Measurements from ENCODE around the gene F2RL3. TPM values are rescaled to one million over a fixed set of nuclear protein-coding genes. Genes with fewer than 3 reads are reported as not detected.

Gene F2RL3
- total RNA-seq, 2 experiments from 2014 or later, result not detected

DNA sequence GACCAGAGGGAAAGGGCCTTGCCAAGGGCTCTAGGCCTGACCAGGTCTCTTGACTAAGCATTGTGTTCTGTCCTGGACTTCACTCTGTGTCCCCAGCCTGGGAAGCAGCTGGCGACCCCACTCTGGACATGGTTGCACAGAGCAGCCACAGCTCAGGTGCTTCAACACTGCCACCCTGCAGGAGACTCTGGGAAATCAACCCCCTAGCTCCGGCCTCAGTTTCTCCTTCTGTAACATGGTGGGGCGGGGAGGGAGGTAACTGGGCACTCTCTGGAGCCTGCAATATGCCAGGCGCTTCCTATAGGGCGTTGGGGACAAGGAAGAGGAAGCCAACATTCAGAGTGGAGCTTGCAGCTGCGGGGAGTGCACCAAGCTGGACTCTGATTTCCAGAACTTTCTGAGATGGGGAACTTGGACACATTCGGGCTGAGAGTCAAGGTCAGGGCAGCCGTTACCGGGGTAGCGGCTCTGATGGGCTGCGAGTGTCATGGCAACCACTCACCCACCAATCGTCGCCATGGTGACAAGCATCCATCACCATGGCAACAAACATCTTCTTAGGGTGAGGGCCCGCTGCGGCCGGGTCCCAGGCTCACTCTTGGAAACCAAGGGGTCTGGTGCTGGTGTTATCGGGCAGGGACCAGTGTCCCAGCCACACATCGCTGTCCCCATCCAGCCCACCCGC, 12.8 kb downstream of the F2RL3 start:
- peaks cover 15% of the 10 kb centered on the region for H3K27me3 Mint-ChIP-seq
- Histone ChIP-seq H3K27ac (ENCODE audit: low read depth in 1 of 2, low read length in 2 of 2) (no peak overlapping the region), H3K4me1 (ENCODE audit: insufficient read depth, low read length) (peaks cover 24% of the 10 kb centered on the region), H3K27me3 (ENCODE audit: control insufficient read depth in 1 of 2, insufficient read depth in 2 of 2, low read length in 2 of 2) (no peaks in the 10 kb centered on the region), H3K36me3 (ENCODE audit: insufficient read depth, low read length) (no peaks in the 10 kb centered on the region), H3K4me3 (ENCODE audit: low read length) (no peak overlapping the region), H3K9me3 (ENCODE audit: control insufficient read depth in 1 of 2, insufficient read depth in 1 of 2, low read length in 2 of 2) (peaks cover 0 to 7% of the 10 kb centered on the region in 2 experiments)
- peak in 1 of 14 experiments; percentile 18 for DNase-seq
- intact Hi-C loops (cut with DNase I, micrococcal nuclease), result no loop called here
- H3K4me3 Mint-ChIP-seq, result no peak overlapping the region
- H3K36me3 Mint-ChIP-seq (ENCODE audit: low read depth), result no peaks in the 10 kb centered on the region
- TF ChIP-seq, protein P1, sequence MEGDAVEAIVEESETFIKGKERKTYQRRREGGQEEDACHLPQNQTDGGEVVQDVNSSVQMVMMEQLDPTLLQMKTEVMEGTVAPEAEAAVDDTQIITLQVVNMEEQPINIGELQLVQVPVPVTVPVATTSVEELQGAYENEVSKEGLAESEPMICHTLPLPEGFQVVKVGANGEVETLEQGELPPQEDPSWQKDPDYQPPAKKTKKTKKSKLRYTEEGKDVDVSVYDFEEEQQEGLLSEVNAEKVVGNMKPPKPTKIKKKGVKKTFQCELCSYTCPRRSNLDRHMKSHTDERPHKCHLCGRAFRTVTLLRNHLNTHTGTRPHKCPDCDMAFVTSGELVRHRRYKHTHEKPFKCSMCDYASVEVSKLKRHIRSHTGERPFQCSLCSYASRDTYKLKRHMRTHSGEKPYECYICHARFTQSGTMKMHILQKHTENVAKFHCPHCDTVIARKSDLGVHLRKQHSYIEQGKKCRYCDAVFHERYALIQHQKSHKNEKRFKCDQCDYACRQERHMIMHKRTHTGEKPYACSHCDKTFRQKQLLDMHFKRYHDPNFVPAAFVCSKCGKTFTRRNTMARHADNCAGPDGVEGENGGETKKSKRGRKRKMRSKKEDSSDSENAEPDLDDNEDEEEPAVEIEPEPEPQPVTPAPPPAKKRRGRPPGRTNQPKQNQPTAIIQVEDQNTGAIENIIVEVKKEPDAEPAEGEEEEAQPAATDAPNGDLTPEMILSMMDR (IDR thresholded peaks at IDR 0.05), result no peak
- no peak for ATAC-seq (ENCODE audit: poor library complexity)
- POLR2A ChIA-PET, result no interaction called here
- no peak overlapping the region for H3K27ac Mint-ChIP-seq
- CTCF ChIA-PET, result no interaction called here
- no peaks in the 10 kb centered on the region for H3K9me3 Mint-ChIP-seq
- peaks cover 7% of the 10 kb centered on the region for H3K4me1 Mint-ChIP-seq (ENCODE audit: low read depth)

DNA sequence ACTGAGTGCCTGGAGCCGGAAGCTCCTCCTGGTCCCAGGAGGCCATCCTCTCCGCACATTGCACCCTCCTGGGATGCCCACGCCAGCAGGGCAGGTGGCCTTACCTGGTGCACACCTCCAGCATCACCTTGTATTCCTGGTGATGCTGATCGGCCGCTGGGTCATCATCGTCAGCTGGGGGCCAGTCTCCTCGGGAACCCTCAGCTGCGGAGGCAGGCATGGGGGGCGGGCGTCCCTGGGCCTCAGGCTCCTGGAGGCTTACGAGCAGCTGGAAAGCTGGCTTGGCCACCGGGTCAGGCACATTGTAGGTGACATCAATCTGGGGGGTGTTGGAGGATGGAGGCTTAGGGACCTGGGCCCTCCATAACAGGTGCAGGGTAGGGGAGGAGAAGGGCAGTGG, 13.7 kb downstream of the F2RL3 start:
- DNase-seq, result peak in 1 of 14 experiments; percentile 8
- no peak overlapping the region for H3K27ac ChIP-seq (ENCODE audit: low read depth in 1 of 2, low read length in 2 of 2)
- intact Hi-C loops (cut with DNase I, micrococcal nuclease), result no loop called here
- H3K4me3 Mint-ChIP-seq, result no peak overlapping the region
- H3K4me1 ChIP-seq (ENCODE audit: insufficient read depth, low read length), result peaks cover 18% of the 10 kb centered on the region
- H3K4me1 Mint-ChIP-seq (ENCODE audit: low read depth), result peaks cover 7% of the 10 kb centered on the region
- ATAC-seq (ENCODE audit: poor library complexity), result no peak
- H3K36me3 ChIP-seq (ENCODE audit: insufficient read depth, low read length), result no peaks in the 10 kb centered on the region
- H3K9me3 ChIP-seq (ENCODE audit: control insufficient read depth in 1 of 2, insufficient read depth in 1 of 2, low read length in 2 of 2), result peaks cover 0 to 7% of the 10 kb centered on the region in 2 experiments
- POLR2A ChIA-PET, result no interaction called here
- H3K27me3 ChIP-seq (ENCODE audit: control insufficient read depth in 1 of 2, insufficient read depth in 2 of 2, low read length in 2 of 2), result no peaks in the 10 kb centered on the region
- no peaks in the 10 kb centered on the region for H3K36me3 Mint-ChIP-seq (ENCODE audit: low read depth)
- H3K27ac Mint-ChIP-seq, result no peak overlapping the region
- peaks cover 15% of the 10 kb centered on the region for H3K27me3 Mint-ChIP-seq
- TF ChIP-seq, protein P1 (IDR thresholded peaks at IDR 0.05), result no peak
- CTCF ChIA-PET, result no interaction called here
- no peaks in the 10 kb centered on the region for H3K9me3 Mint-ChIP-seq
- H3K4me3 ChIP-seq (ENCODE audit: low read length), result no peak overlapping the region

DNA sequence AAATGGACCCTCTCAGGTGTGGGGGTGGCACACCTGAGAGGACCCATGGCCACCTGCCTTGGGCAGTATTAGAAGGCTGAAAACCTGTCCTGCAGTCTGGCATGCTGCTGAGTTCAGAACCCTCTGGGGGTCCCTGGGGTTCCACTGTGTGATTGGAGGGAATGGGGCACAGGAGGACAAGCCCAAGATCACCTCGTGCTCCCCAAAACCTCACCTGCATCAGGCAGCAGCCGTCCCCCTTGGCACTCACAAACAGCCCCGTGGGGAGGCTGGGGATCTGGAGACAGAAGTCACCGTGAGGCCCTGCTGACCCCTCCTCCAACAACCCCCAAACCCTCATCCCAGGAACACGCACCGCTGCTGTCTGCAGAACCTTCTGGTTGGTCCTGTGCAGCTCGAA, 14.5 kb downstream of the F2RL3 start:
- POLR2A ChIA-PET, result no interaction called here
- intact Hi-C loops (cut with DNase I, micrococcal nuclease), result no loop called here
- no peaks in the 10 kb centered on the region for H3K36me3 Mint-ChIP-seq (ENCODE audit: low read depth)

More for the DNA sequence above, 14.5 kb downstream of the F2RL3 start:
- peaks cover 6% of the 10 kb centered on the region for H3K4me1 Mint-ChIP-seq (ENCODE audit: low read depth)
- Histone ChIP-seq H3K27ac (ENCODE audit: low read depth in 1 of 2, low read length in 2 of 2) (no peak overlapping the region), H3K27me3 (ENCODE audit: control insufficient read depth in 1 of 2, insufficient read depth in 2 of 2, low read length in 2 of 2) (no peaks in the 10 kb centered on the region), H3K4me1 (ENCODE audit: insufficient read depth, low read length) (peaks cover 12% of the 10 kb centered on the region), H3K9me3 (ENCODE audit: control insufficient read depth in 1 of 2, insufficient read depth in 1 of 2, low read length in 2 of 2) (peaks cover 0 to 7% of the 10 kb centered on the region in 2 experiments), H3K36me3 (ENCODE audit: insufficient read depth, low read length) (no peaks in the 10 kb centered on the region), H3K4me3 (ENCODE audit: low read length) (no peak overlapping the region)
- TF ChIP-seq, protein P1 (IDR thresholded peaks at IDR 0.05), result no peak
- peaks cover 13% of the 10 kb centered on the region for H3K27me3 Mint-ChIP-seq
- H3K9me3 Mint-ChIP-seq, result no peaks in the 10 kb centered on the region
- CTCF ChIA-PET, result no interaction called here
- no peak for ATAC-seq (ENCODE audit: poor library complexity)
- peak in 1 of 14 experiments; percentile 8 for DNase-seq
- no peak overlapping the region for H3K27ac Mint-ChIP-seq
- H3K4me3 Mint-ChIP-seq, result no peak overlapping the region
